Lower leg skin (tissue), 4 donors: ENCODE results near the gene RIMS4. TPM values are rescaled to one million over a fixed set of nuclear protein-coding genes. Genes with fewer than 3 reads are reported as not detected.

ENCODE experiments used
- DNase-seq, 2 donors: peaks; one replicate each; pipeline ENCODE4 v3.0.0-alpha.2; 2019; ENCODE audit warnings: low spot score in 2 of 2
- H3K4me3 ChIP-seq: fragments of 200-600 bp; sonication (generic); 2 replicates; pipeline ENCODE4 v1.5.1; 2017; ENCODE audit warnings: mild to moderate bottlenecking, low read depth; ENCODE audit not compliant: poor library complexity, severe bottlenecking
- POLR2A ChIP-seq, 2 donors: fragments of 450-650 bp; IDR thresholded peaks; one replicate each; pipeline ENCODE4 v1.6.1; 2016 to 2017; ENCODE audit warnings: antibody characterized with exemption in 2 of 2, mild to moderate bottlenecking in 1 of 2, moderate library complexity in 1 of 2
- WGBS, 2 donors: methylation state at CpG; one replicate each; pipeline ENCODE4 v1.1.5; 2018; 5-methylcytosine and 5-hydroxymethylcytosine counted together
- intact Hi-C: fragments of 100-400 bp; cut with DNase I; formaldehyde crosslinking; loops from one replicate; pipeline ENCODE4 v1.15.0; 2023; ENCODE audit warnings: low total_unique reads
- total RNA-seq, 4 donors: library from RNA; depleted of rRNA; stranded (reverse); fragments of >200 nt; gene quantifications; one replicate each; pipeline ENCODE4 v1.1.0, GENCODE V29; 2016
- TF ChIP-seq, protein P1 (sequence below), 3 donors: fragments of 450-650 bp; IDR thresholded peaks; one replicate each; pipeline ENCODE4 v1.5.1; 2016; ENCODE audit warnings: antibody characterized with exemption in 3 of 3, mild to moderate bottlenecking in 3 of 3, moderate library complexity in 2 of 3

Gene RIMS4
- total RNA-seq, 4 donors from 2014 or later, result 0.12 to 0.91 (median 0.39) TPM; not detected in 1

DNA sequence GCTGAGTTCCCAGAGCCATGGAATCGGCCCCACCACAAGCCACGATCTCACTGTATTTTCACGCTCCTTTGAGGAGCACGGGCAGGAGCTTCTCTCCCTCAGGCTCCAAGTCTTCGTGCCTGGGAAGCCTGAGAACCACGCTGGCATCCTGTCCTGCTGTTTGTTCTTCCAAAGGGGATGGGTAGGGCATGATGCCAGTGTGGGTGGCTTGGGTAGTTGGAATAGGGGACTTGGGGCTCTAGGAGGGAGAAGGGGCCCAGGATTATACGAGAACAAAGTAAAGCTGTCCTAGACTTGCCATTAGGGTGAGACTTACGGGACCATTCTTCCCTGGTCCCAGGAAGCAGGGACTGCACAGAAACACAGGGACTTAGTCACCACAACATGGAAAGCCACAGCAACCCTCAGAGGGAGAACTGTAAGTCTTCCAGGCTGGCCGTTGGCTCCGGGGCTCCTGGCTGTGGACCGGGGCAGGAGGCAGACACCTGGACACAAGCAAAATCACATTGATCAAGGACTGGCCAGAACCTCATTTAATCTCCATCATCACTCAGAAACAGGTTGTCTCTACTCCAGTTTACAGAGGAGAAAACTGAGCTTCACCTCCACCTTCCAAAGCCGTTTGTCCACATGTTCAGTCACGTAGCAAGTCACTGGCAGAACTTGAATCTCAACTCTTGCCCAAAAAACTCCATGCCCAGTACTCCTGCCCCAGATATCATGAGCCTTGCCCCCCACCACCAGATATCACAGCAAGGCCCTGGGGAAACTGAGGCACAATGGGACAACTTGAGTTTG is 93.8 kb downstream of the RIMS4 start:
- H3K4me3 ChIP-seq, result peak overlapping the region; percentile 33
- WGBS, 2 donors, result 35 to 46% methylated on average over 11 to 13 of the region's 13 CpGs
- DNase-seq, result no peak
- TF ChIP-seq, protein P1, sequence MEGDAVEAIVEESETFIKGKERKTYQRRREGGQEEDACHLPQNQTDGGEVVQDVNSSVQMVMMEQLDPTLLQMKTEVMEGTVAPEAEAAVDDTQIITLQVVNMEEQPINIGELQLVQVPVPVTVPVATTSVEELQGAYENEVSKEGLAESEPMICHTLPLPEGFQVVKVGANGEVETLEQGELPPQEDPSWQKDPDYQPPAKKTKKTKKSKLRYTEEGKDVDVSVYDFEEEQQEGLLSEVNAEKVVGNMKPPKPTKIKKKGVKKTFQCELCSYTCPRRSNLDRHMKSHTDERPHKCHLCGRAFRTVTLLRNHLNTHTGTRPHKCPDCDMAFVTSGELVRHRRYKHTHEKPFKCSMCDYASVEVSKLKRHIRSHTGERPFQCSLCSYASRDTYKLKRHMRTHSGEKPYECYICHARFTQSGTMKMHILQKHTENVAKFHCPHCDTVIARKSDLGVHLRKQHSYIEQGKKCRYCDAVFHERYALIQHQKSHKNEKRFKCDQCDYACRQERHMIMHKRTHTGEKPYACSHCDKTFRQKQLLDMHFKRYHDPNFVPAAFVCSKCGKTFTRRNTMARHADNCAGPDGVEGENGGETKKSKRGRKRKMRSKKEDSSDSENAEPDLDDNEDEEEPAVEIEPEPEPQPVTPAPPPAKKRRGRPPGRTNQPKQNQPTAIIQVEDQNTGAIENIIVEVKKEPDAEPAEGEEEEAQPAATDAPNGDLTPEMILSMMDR (IDR thresholded peaks at IDR 0.05), result no peak
- no peak for TF ChIP-seq POLR2A (IDR thresholded peaks at IDR 0.05)
- intact Hi-C loops, result no loop called here

DNA sequence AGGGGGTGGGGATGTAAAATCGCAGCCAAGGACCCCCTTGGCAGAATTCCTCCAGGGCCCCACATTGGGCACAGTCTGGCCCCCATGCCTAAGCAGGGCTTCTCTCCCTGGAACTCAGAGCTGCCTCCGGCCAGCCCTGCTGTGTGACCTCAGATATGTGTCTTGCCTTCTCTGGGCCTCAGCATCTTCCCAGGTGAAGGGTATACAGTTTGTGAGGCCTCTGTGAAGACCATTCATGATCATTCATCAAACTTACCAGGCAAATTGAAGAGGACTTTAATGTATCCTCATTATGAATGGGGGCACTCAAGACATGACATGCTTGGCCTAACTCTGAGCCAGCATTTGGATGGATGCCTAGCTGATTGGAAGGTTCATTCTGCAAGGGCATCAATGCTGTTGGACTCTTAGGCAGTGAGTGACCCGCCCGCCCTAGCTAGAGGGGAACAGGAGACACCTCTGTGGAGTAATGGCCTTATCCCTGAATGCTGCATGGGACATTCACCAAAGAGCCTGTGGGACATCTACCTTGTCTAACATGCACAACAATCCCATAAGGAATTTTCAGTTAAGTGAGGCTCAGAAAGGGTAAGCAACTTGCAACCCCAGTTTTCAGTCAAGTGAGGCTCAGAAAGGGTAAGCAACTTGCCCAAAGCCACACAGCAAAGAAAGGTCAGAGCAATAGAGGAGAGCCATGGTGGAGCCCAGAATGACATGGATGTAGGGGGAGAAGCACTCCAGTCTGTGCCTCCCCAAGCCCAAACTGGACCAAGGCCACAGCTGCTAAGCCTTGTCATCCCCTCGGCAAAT is 94.6 kb downstream of the RIMS4 start:
- intact Hi-C loops, result no loop called here
- TF ChIP-seq, protein P1 (IDR thresholded peaks at IDR 0.05), result no peak
- TF ChIP-seq POLR2A (IDR thresholded peaks at IDR 0.05), result no peak
- DNase-seq, result no peak
- peak overlapping the region; percentile 33 for H3K4me3 ChIP-seq
- 36 to 51% methylated on average over 5 of the region's 5 CpGs for WGBS, 2 donors

DNA sequence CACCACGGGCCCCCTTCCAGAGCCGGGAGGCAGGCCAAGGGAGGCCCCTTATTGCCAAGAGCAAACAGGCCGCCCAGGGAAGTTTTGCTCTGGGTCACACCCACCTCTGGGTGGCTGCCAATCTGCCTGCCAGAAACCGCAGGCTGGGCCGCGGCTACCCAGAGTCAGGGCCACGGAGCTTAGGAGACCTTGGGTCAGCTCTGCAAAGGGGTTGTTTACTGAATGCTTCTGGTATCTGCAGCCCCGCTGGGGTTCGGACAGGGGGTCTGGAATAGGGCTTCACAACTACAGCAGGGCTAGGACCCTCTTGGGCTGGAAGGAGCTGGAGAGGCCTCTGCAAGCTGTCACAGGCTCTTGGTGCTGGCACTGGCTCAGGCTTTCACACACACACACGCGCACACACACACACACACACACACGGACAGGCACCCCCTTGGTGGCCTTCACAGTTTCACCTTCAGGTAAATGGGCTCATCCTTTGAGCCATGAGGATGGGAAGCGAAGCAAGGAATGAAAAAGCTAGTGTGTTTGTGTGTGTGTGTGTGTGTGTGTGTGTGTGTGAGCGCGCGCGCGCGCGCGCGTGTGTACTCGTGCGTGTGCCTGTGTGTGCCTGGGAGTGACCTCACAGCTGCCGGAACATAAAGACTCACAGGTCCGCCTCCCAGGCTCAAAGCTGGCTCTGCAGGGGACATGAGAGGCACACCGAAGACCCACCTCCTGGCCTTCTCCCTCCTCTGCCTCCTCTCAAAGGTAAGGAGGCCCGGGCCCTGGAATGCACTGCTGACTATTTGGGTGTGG is 95.4 kb downstream of the RIMS4 start, which contains the start of gene CCN5:
Gene CCN5, plus strand, starts transcription at position 669 of the 798 bp plus-strand sequence. Its CDS starts 22 bp downstream, at position 691.
- peak within 1 kb of the TSS; percentile 33 for H3K4me3 ChIP-seq
- 21 to 28% methylated on average over 27 to 28 of the region's 28 CpGs for WGBS, 2 donors
- intact Hi-C loops, result no loop called here
- DNase-seq, result peak; percentile 83 to 97
- TF ChIP-seq, protein P1 (IDR thresholded peaks at IDR 0.05), result no peak
- TF ChIP-seq POLR2A (IDR thresholded peaks at IDR 0.05), result no peak

DNA sequence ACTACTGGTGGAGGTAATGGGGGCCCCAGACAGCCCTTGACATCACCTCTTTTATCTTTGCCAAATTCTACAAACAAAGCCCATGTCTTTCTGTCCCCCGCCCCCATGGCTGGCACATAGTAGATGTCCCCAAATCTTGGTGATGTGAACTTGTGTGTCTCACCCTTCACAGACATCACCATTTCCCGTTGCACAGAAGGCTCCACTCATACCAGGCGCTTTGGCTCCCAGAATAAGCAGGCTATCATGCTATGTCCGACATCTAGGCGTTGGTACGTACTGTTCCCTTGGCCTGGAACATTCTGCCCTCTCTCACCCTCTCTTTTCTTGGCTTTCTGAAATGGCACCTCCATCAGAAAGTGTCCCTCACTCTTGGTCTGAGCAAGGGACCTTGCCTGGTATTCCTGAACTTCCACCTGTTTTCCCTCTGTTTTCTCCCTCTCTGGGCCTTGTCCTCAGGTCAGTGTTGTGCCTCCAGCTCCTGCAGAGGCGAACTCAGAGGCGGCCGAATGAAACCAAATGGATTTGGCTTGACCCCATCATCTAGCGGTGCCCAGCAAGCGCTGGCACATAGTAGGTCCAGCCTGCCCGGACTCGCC is 96.1 kb downstream of the RIMS4 start:
- no peak for DNase-seq
- no peak for TF ChIP-seq POLR2A (IDR thresholded peaks at IDR 0.05)
- TF ChIP-seq, protein P1 (IDR thresholded peaks at IDR 0.05), result no peak

DNA sequence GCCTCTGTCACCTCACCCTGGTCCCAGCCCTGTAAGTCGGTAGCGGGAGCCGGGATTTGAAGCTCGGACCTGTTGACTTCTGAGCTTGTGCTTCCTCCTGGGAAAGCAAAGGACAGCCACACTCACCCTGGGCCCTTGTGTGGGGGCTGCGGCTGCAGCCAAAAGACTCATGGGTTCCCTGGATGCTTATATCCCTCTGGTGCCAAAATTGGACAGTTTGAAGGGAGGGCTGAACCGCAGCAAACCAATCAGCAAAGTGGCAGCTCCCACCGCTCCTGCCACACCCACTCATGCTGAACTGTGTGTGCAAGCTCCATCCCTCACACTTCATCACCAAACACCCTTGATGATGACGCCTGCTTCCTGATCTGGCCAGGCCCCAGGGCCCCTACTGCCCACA is 99.1 kb downstream of the RIMS4 start:
- H3K4me3 ChIP-seq, result no peak overlapping the region
- intact Hi-C loops, result no loop called here
- 74 to 90% methylated on average over 8 of the region's 8 CpGs for WGBS, 2 donors

More for the DNA sequence above, 96.1 kb downstream of the RIMS4 start:
- peak overlapping the region; percentile 0 for H3K4me3 ChIP-seq
- intact Hi-C loops, result no loop called here
- WGBS, 2 donors, result 33 to 34% methylated on average over 13 of the region's 13 CpGs

More for the DNA sequence above, 99.1 kb downstream of the RIMS4 start:
- no peak for TF ChIP-seq POLR2A (IDR thresholded peaks at IDR 0.05)
- TF ChIP-seq, protein P1 (IDR thresholded peaks at IDR 0.05), result no peak
- no peak for DNase-seq
